ENCODE results near the gene BHLHA9.
A peak's percentile ranks its signal among the peaks of the same experiment; 100 is the strongest.

Gene BHLHA9

GRCh38 chr17:1270210-1271029 lies at the start of gene BHLHA9:
Gene BHLHA9 (plus strand): TSS chr17:1270444. CDS start chr17:1270564, 120 bp downstream.
- no peak for DNase-seq (ENCODE audit: low spot score)

GRCh38 chr17:1221209-1221608 lies 49.0 kb upstream of the BHLHA9 start:
- DNase-seq (ENCODE audit: low spot score) = no peak

GRCh38 chr17:1222321-1222720 lies 47.9 kb upstream of the BHLHA9 start:
- no peak for DNase-seq (ENCODE audit: low spot score)

GRCh38 chr17:1223662-1224061 lies 46.6 kb upstream of the BHLHA9 start:
- no peak for DNase-seq (ENCODE audit: low spot score)

GRCh38 chr17:1224330-1224729 lies 45.9 kb upstream of the BHLHA9 start:
- no peak for DNase-seq (ENCODE audit: low spot score)

GRCh38 chr17:1226308-1226707 lies 43.9 kb upstream of the BHLHA9 start:
- DNase-seq (ENCODE audit: low spot score) = no peak

- no peak for DNase-seq (ENCODE audit: low spot score)
Observed at GRCh38 chr17:1227365-1227764, 42.9 kb upstream of the BHLHA9 start.

GRCh38 chr17:1227917-1228780 lies 42.1 kb upstream of the BHLHA9 start:
- peak; percentile 28 for DNase-seq (ENCODE audit: low spot score)

GRCh38 chr17:1228781-1229348 lies 41.4 kb upstream of the BHLHA9 start:
- DNase-seq (ENCODE audit: low spot score) = peak; percentile 29

- DNase-seq (ENCODE audit: low spot score) = peak; percentile 76
Observed at GRCh38 chr17:1229349-1229899, 40.8 kb upstream of the BHLHA9 start.

GRCh38 chr17:1229900-1230501 lies 40.2 kb upstream of the BHLHA9 start:
- no peak for DNase-seq (ENCODE audit: low spot score)

GRCh38 chr17:1231456-1231855 lies 38.8 kb upstream of the BHLHA9 start:
- peak; percentile 70 for DNase-seq (ENCODE audit: low spot score)

GRCh38 chr17:1232331-1232730 lies 37.9 kb upstream of the BHLHA9 start:
- no peak for DNase-seq (ENCODE audit: low spot score)

GRCh38 chr17:1232786-1233185 lies 37.5 kb upstream of the BHLHA9 start:
- DNase-seq (ENCODE audit: low spot score) = peak; percentile 79

GRCh38 chr17:1234455-1234854 lies 35.8 kb upstream of the BHLHA9 start:
- DNase-seq (ENCODE audit: low spot score) = no peak

- DNase-seq (ENCODE audit: low spot score) = no peak
Observed at GRCh38 chr17:1237471-1237870, 32.8 kb upstream of the BHLHA9 start.

- no peak for DNase-seq (ENCODE audit: low spot score)
Observed at GRCh38 chr17:1239210-1239609, 31.0 kb upstream of the BHLHA9 start.

GRCh38 chr17:1240426-1240825 lies 29.8 kb upstream of the BHLHA9 start:
- DNase-seq (ENCODE audit: low spot score) = peak; percentile 35

GRCh38 chr17:1241929-1242328 lies 28.3 kb upstream of the BHLHA9 start:
- peak; percentile 59 for DNase-seq (ENCODE audit: low spot score)

- peak; percentile 31 for DNase-seq (ENCODE audit: low spot score)
Observed at GRCh38 chr17:1244606-1245012, 25.6 kb upstream of the BHLHA9 start.

- peak; percentile 24 for DNase-seq (ENCODE audit: low spot score)
Observed at GRCh38 chr17:1251866-1252608, 18.2 kb upstream of the BHLHA9 start.

Data from AG20443 (cell line).